ENCODE data around the gene CLMN.

The CLMN gene

DNA sequence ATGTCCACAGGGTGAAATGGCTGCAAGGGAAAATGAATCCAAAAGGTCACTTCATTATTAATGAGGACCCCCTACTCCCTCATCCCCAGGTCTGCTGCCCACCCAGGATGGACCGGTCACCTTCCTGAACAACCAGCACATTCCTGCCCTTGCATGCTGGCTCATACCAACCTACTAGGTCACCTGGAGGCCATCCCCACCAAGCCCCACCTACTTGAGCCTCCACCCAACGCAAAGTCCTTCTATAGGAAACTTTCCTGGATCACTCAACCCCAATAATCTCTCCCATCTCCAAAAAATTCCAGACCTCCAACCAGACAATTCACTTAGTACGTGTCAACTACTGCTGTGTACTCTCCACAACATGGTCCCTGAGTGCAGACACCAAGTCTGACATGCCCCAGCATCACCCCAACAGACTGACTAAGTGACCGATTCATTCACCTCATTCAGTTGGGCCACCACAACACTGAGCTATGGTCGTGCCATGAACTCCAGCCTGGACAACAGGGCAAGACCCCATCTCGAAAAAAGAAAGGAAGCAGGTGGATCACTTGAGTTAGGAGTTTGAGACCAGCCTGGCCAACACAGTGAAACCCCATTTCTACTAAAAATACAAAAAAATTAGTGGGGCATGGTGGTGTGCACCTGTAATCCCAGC is 18.1 kb downstream of the CLMN start:
- no peak for DNase-seq

DNA sequence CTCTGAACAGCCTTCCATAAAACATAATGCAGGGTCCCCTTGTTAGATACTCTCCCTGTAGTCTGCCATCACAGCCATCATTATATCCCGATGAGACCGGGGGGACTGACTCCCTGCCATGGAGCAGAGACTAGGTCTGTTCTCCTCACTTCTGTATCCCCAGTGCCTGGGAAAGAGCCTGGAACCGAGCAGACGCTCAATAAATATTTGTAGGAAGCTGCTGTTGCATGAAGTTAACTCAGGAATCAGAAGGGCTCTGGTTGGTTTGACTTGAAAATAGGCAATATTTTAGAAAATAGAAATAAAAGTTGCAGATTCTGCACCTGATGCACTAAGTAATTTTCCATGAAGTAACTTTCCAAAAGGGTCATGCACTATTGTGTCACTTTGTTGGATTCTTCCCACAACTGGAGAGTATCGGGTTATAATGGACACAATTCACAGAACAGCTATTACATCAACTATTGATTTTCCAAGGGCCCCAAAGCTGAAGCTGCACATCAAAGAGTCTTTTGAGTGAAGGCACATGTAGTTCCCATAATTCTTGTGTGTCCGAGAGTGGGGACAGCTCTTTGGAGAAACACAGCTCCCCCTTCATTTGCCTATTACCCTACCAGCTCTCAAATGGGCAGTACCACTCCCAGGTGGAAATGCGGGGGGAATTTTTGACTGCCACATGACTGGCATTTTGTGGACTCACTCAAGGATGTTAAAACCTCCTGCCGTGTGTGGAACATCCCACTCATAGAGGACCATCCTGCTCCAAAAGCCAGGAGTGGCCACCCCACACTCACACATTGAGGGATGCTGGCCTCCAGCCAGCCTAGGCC is 18.8 kb downstream of the CLMN start:
- no peak for DNase-seq

- no peak for DNase-seq
Measured at GRCh38 chr14:95300002-95300696, 19.6 kb downstream of the CLMN start.

GRCh38 chr14:95299271-95299670 is 20.4 kb downstream of the CLMN start:
- DNase-seq, result no peak

DNA sequence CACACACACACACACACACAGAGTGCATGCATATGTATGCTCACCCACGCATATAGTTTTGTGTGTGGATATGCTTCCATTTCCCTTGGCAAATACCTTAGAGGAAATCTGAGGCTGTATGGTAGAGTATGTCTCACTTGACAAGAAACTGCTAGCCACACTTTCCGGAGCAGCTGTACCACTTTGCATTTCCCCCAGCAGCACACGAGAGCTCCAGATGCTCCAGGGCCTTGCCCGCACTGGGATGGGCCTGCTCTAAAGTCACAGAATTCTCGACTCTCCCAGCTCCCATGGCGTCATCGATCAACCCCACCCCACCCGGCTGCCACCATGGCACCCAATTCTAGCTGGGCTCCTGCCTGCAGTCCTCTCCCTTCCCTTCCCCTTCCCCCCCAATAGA is 21.9 kb downstream of the CLMN start:
- DNase-seq, result no peak

- no peak for DNase-seq
Measured at GRCh38 chr14:95296966-95297365, 22.7 kb downstream of the CLMN start.

DNA sequence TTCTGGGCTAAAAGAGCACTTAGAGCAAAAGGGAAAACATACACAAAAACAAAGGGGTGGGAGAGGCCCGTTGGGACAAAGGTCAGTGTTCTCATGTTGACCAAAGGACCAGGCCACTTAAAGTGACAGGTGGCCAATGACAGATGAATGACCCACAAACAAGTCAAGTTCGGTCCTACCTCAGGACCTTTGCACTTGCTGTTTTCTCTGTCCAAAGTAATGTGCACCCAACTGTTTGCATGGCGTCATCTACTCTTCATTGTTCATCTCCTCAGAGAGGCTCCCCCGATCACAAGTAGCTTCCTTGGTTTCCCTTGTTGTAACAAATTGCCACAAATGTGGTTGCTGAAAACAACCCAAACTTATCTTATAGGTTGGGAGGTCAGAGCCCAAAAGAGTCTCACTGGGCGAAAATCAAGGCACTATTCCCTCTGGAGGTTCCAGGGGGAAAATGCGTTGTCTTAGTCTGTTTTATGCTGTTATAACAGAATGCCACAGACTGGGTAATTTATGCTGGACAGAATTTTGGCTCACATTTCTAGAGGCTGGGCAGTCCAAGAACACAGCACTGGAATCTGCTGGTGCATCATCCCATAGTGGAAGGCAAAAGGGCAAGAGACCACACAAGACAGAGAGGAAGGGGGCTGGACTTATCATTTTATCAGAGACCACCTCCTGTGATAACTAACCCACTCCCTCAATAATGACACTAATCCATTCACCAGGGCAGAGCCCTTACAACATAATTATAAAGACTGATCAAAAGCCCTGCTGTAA is 23.9 kb downstream of the CLMN start:
- no peak for DNase-seq

DNA sequence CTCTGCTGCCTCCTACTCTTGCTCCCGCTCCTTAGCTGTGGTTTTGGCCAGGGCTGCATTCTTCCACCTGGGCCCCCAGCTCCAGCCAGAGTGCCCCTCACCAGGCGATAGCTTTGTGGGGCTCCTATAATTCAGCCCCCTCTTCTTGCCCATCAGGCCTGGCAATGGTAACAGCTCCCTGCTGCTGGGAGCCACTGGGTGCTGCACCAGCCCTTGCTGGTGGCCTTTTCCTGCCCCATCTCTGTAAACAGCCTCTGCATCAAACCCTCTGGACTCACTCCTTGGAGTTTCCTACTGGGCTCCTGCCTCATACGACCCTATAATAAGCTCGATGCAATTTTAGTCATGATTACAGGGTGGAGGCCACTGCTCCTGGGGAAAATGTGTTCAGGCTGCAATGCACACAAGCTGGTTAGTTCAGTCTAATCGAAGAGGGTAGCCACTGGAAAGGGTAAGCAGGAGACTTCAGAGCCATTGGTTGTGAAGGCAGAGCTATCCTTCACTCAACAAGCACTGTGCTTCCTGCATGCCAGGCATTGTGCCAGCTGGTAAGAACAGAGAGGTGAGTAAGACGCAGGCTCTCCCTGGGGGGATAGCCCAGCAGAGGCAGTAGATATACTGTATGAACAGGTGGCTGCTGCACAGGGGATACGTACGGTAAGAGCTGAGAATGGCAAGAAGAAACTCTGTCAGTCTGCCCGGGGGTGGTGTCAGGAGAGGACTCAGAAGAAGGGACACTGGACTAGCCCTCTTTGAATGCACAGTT is 24.7 kb downstream of the CLMN start:
- no peak for DNase-seq

DNA sequence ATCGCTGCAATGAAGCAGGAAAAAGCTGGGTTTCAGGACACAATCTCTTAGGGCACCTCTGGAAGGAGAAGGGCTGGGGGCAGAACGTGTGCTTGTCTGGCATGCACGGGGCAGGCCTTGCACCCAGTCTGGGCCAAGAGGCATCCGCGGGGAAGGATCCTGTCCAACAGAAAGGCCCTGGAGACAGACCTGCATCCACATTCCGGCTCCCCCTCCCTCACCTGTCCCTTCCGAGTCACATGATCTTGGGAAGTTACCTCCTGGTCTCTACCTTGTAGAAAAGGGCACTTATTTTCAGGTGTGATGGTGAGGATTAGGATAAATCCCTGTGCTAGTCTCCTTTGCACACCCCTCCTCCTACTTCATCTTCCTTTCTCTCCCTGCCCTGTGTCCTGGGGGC is 25.4 kb downstream of the CLMN start:
- DNase-seq, result no peak

GRCh38 chr14:95293449-95293848 is 26.3 kb downstream of the CLMN start:
- DNase-seq, result no peak

DNA sequence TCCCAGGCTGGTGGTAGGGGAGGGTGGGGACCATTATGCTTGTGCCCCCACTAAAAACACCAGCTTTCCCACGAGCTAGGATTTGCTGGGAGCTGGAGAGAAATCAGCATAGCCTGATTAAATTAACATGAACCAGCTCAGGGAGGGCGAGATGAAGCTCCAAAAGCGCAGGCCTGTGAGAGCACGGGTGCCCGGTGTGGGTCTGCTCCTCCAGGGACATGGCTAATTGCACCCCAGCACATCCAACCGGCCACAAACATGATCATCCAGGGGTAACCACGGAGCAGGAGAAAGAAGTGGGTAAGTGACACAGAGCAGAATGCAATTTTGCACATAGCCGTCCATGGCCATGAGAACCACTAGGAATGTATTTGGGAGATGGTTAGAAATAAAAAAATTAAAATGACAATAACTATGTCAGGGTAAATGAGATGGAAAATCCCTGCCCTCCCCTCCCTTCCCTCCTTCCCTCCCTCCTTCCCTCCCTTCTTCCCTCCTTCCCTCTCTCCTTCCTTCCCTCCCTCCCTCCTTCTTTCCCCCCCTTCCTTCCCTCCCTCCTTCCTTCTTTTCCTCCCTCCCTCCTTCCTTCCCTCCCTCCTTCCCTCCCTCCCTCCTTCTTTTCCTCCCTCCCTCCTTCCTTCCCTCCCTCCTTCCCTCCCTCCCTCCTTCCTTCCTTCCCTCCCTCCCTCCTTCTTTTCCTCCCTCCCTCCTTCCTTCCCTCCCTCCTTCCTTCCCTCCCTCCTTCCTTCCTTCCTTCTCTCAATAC is 26.9 kb downstream of the CLMN start:
- DNase-seq, result no peak

DNA sequence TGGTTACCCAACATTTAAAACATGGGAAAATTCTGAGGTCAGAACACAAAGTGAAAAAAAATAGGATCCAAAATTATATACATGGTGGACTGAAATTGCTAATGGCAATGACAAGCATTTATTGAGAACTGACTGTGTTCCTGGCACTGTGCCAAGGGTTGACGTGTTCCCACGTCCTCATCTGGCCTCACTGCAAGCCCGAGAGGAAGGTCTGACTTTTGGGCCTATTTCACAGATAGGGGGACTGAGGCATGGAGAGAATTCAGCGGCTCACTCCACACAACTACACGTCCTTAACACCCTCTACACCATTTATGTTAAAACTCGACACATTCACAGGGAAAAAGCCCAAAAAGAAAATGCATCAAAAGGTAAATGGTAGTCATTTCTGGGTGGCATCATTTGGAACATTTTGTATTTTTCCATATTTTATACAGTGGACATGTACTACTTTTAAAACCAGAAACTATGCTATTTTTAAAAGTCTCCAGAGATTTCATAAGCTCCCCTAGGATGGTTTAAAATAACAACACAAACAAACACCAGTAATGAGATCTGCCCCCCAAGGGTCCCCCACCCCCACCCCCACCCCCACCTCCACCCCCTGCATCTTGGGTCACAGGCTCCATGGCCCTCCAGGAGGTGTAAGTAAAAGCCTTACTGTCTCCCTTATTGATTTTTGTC is 27.7 kb downstream of the CLMN start:
- DNase-seq, result no peak

DNA sequence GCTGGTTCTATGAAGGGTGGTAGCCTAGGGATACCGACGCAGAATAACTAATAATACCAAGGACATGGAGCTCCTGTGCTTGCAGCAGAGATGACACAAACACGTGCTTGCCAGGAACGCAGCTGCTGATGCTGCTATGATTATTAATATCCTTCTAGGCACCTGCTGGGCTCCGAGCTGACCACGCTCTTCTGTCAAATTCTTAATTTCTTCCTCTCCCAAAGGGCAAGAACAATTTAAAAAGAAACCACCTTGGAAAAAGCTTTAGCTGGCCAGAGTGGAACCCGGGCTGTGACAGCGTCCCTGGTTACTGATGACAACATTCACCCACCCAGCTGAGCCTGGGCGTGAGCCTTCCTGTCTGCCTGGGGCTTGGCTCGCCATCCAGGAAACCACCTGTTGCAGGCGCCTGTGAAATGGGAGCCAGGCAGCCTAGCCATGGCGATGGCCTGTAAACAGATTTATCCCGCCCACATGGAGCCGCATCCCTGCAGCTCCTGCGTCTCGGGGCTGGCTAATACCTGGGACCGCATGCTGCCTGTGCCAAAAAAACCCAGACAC is 28.8 kb downstream of the CLMN start:
- no peak for DNase-seq

DNA sequence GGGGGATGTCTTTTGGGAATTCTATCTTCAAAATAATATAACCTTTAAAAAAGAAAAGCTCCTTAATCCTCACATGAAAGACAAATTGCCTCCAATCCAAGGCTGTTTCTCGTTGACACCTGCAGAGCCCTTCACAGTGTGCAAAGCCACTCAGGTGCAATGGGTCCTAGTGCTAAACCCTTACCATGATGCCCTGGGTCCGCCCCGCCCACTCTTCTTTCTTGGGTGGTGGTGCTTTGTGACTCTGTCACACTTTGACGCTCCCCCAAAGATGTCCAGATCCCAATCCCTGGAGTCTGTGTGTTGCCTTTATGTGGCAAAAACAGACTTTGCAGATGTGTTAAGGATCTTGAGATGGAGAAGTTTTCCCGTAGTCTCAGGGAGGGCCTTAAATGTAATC is 29.7 kb downstream of the CLMN start:
- DNase-seq, result no peak

DNA sequence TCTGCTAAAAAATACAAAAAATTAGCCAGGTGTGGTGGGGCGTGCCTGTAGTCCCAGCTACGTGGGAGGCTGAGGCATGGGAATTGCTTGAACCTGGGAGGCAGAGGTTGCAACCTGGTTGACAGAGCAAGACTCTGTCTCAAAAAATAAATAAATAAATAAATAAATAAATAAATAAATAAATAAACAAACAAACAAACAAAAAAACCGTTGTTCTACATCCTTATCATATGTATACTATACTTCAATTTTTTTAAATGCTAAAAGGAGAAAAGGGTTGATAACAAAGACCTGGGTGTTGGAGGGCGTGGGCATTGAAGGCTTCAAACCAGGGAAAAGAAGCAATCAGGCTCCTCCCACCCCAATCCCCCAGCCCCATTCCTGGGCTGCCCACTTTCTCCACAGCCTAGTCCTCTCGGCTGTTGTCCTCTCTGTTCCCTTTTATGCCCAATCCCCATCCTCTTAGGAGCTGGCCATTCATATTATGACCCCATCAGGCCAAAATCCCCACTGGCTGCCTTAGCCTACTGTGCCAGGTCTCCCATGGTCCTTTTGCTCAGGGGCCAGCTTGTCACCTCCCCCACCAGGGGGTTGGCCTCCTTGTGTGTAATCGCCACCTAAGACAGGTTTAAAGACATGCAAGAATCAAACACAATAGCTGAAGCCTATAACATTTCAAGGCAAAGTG is 30.2 kb downstream of the CLMN start:
- DNase-seq, result no peak

GRCh38 chr14:95288672-95289322 is 30.9 kb downstream of the CLMN start:
- no peak for DNase-seq

GRCh38 chr14:95287176-95287754 is 32.4 kb downstream of the CLMN start:
- no peak for DNase-seq

DNA sequence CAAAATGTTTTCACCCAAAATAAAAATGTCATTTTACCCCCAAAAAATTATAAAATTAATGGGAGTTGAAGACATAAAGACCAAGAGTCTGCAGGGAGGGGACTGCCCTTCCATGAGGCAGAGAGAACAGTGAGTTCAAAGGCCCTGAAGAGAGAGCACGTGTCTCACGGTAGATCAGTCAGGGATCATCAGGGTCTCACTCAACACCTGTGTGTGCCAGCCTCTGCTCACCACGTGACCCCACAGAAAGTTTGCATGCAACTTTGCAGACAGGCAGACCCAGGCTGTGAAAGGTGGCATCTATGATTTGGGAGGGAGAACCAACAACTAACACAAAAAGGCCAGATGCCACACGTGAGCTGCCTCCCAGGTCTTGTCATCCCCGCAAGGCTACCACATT is 33.1 kb downstream of the CLMN start:
- no peak for DNase-seq

- no peak for DNase-seq
Measured at GRCh38 chr14:95285566-95285965, 34.1 kb downstream of the CLMN start.
